GM12864 (cell line): ENCODE results near the gene PLAC1.

Experiments
- DNase-seq: peaks from one replicate; pipeline ENCODE4 v3.0.0-alpha.2; 2011; ENCODE audit warnings: low read depth
- H3K4me3 ChIP-seq: 2 replicates; pipeline ENCODE4 v1.5.1; 2011; ENCODE audit warnings: mild to moderate bottlenecking, low read depth, low read length, control low read depth
- CTCF ChIP-seq: IDR thresholded peaks from 2 replicates; pipeline ENCODE4 v1.5.1; 2011; ENCODE audit warnings: low read depth, mild to moderate bottlenecking, moderate library complexity, low read length, control low read depth, inconsistent platforms; ENCODE audit errors: missing control alignments

The PLAC1 gene

GRCh38 chrX:134530845-134531244, 127.4 kb downstream of the PLAC1 start:
- no peak overlapping the region for H3K4me3 ChIP-seq
- DNase-seq: no peak
- no peak for TF ChIP-seq CTCF

- no peak for TF ChIP-seq CTCF
- H3K4me3 ChIP-seq: no peak overlapping the region
- DNase-seq: no peak
These were observed 128.8 kb downstream of the PLAC1 start for GRCh38 chrX:134529481-134529880.

GRCh38 chrX:134528960-134529359, 129.3 kb downstream of the PLAC1 start:
- TF ChIP-seq CTCF: no peak
- H3K4me3 ChIP-seq: no peak overlapping the region
- DNase-seq: no peak

GRCh38 chrX:134526399-134526798, 131.9 kb downstream of the PLAC1 start:
- no peak for DNase-seq
- no peak overlapping the region for H3K4me3 ChIP-seq
- no peak for TF ChIP-seq CTCF

GRCh38 chrX:134525086-134525792, 133.0 kb downstream of the PLAC1 start:
- no peak for DNase-seq
- no peak for TF ChIP-seq CTCF
- no peak overlapping the region for H3K4me3 ChIP-seq

GRCh38 chrX:134524181-134524580, 134.1 kb downstream of the PLAC1 start:
- DNase-seq: no peak
- no peak for TF ChIP-seq CTCF
- no peak overlapping the region for H3K4me3 ChIP-seq

- TF ChIP-seq CTCF: peak; percentile 49
- peak; percentile 15 for DNase-seq
- H3K4me3 ChIP-seq: no peak overlapping the region
These were observed 137.3 kb downstream of the PLAC1 start for GRCh38 chrX:134520860-134521390.
